ENCODE measurements around the gene HSPA2. TPM values are rescaled to one million over a fixed set of nuclear protein-coding genes. Genes with fewer than 3 reads are reported as not detected.

The HSPA2 gene
- total RNA-seq, 1 experiment from 2014 or later: 0.15 TPM

DNA sequence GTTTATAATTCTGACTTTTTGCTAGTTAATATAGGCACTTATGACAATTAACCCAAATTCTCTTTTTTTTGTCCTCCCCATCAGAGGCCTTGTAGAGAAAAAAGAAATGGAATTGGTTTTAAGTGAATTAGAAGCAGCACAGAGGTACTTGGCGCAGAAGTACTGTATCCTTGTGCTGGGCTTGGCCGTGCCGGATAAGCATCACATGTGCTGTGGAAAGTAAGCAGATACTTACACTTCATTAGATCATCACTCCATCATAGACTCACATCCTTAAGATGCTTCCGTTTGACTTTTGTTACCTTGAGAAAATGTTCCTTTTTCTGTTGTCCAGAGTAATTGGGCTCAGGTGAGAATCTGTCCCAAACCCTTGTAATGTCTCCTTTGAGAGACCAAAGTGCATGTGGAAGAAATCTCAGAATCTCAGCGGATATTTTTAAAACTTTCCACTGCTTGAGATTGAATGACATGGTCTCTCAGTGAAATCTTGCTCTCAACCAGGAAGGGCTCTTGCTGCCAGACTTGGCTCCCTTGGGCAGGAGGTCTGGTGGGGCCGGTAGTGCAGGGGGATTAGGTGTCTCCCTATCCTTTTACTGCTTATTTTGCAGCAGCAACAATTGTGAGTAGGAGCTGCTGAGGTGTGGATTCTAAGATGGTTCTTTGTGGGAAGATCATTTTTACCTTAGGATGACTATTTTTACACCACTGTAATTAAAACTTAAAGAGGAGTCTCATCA is 34.0 kb downstream of the HSPA2 start:
- H3K27ac ChIP-seq (ENCODE audit: low read length): no peak overlapping the region
- no peaks in the 10 kb centered on the region for H3K4me1 ChIP-seq (ENCODE audit: low read length)
- no peaks in the 10 kb centered on the region for H3K36me3 ChIP-seq (ENCODE audit: insufficient read depth, low read length)
- DNase-seq: no peak
- H3K9ac ChIP-seq (ENCODE audit: low read length): no peak overlapping the region
- no peaks in the 10 kb centered on the region for H3K9me2 ChIP-seq (replicated peaks; ENCODE audit: insufficient read depth, low read length)
- no peaks in the 10 kb centered on the region for H3K79me2 ChIP-seq (ENCODE audit: low read length)
- H3K27me3 ChIP-seq (ENCODE audit: low read length): no peaks in the 10 kb centered on the region
- H4K20me1 ChIP-seq (ENCODE audit: insufficient read depth, low read depth, low read length): no peaks in the 10 kb centered on the region
- no peak overlapping the region for H3K4me2 ChIP-seq (ENCODE audit: low read depth, low read length, poor library complexity, severe bottlenecking)
- H2AFZ ChIP-seq (ENCODE audit: low read length): no peak overlapping the region
- H3K4me3 ChIP-seq (ENCODE audit: low read length): no peak overlapping the region
- no peaks in the 10 kb centered on the region for H3K9me3 ChIP-seq (ENCODE audit: low read length)

DNA sequence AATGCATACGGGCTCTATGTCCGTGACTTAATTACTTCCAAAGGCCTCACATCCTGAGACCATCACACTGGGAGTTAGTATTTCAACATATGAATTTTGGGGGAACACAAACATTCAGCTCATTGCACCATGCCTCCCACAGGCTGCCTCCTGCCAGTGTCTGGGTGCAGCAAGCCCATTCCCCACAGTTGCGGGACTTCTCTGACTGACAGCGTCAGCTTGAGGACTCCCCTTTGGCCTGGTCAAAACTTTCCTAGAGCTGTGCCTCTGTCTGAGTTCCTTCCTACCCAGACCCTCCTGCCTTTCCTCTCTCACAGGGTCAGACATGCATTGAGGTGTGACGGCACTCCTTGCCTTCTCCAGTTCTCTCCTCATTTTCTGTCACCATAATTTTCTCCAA is 36.7 kb downstream of the HSPA2 start:
- no peak overlapping the region for H3K27ac ChIP-seq (ENCODE audit: low read length)
- no peak overlapping the region for H2AFZ ChIP-seq (ENCODE audit: low read length)
- H3K36me3 ChIP-seq (ENCODE audit: insufficient read depth, low read length): no peaks in the 10 kb centered on the region
- H3K27me3 ChIP-seq (ENCODE audit: low read length): no peaks in the 10 kb centered on the region
- H3K4me2 ChIP-seq (ENCODE audit: low read depth, low read length, poor library complexity, severe bottlenecking): no peak overlapping the region
- no peak for DNase-seq
- no peaks in the 10 kb centered on the region for H3K9me3 ChIP-seq (ENCODE audit: low read length)
- H3K4me1 ChIP-seq (ENCODE audit: low read length): no peaks in the 10 kb centered on the region
- no peak overlapping the region for H3K9ac ChIP-seq (ENCODE audit: low read length)
- H3K9me2 ChIP-seq (replicated peaks; ENCODE audit: insufficient read depth, low read length): no peaks in the 10 kb centered on the region
- H3K79me2 ChIP-seq (ENCODE audit: low read length): no peaks in the 10 kb centered on the region
- no peaks in the 10 kb centered on the region for H4K20me1 ChIP-seq (ENCODE audit: insufficient read depth, low read depth, low read length)
- no peak overlapping the region for H3K4me3 ChIP-seq (ENCODE audit: low read length)

DNA sequence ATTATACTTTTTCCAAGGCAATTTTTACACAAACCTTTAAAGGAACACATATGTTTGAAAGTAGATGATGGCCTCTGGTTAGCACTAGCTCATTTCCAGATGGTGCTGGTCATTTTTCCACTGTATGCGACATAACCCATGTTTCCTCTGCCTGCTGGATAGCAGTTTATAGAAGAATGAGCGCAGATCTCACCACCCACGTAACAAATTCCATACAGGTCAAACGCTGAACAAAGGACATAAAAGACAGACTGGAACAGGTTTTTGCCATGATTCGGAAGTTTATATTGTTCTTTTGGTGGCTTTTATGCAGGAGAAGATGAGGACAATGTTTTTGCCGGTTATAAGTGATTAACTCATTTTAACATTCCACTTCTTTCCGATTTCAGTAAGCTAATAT is 39.9 kb downstream of the HSPA2 start:
- no peak overlapping the region for H3K4me2 ChIP-seq (ENCODE audit: low read depth, low read length, poor library complexity, severe bottlenecking)
- no peak for DNase-seq

DNA sequence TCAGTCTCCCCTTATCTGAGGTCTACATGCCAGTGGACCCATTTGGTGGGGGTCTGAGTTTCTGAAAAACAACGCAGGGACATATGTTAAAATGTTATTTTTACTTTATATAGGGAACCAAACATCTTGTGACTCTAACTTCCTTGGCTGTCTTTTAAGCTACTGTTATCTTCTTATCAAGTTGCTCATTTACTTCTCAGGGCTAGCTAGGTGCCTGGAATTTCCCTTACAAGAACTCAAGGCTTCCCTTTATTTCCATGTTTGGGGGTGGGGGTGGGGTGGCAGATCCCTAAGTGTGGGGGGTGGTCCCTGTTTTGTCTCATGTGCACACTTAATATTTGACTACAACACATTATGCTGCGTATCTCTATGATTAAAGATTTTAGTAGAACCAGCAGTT is 40.8 kb downstream of the HSPA2 start:
- no peak overlapping the region for H3K27ac ChIP-seq (ENCODE audit: low read length)
- H3K4me1 ChIP-seq (ENCODE audit: low read length): no peaks in the 10 kb centered on the region
- no peak overlapping the region for H3K4me2 ChIP-seq (ENCODE audit: low read depth, low read length, poor library complexity, severe bottlenecking)
- no peak overlapping the region for H3K9ac ChIP-seq (ENCODE audit: low read length)
- no peaks in the 10 kb centered on the region for H3K27me3 ChIP-seq (ENCODE audit: low read length)
- no peaks in the 10 kb centered on the region for H3K79me2 ChIP-seq (ENCODE audit: low read length)
- H3K4me3 ChIP-seq (ENCODE audit: low read length): no peak overlapping the region
- H3K36me3 ChIP-seq (ENCODE audit: insufficient read depth, low read length): no peaks in the 10 kb centered on the region
- H3K9me2 ChIP-seq (replicated peaks; ENCODE audit: insufficient read depth, low read length): no peaks in the 10 kb centered on the region
- no peak overlapping the region for H2AFZ ChIP-seq (ENCODE audit: low read length)
- no peak for DNase-seq
- H3K9me3 ChIP-seq (ENCODE audit: low read length): no peaks in the 10 kb centered on the region
- no peaks in the 10 kb centered on the region for H4K20me1 ChIP-seq (ENCODE audit: insufficient read depth, low read depth, low read length)

More for the DNA sequence above, 39.9 kb downstream of the HSPA2 start:
- Histone ChIP-seq H4K20me1 (ENCODE audit: insufficient read depth, low read depth, low read length) (no peaks in the 10 kb centered on the region), H3K9me3 (ENCODE audit: low read length) (no peaks in the 10 kb centered on the region), H3K4me1 (ENCODE audit: low read length) (no peaks in the 10 kb centered on the region), H3K36me3 (ENCODE audit: insufficient read depth, low read length) (no peaks in the 10 kb centered on the region), H3K27me3 (ENCODE audit: low read length) (no peaks in the 10 kb centered on the region), H3K9me2 (replicated peaks; ENCODE audit: insufficient read depth, low read length) (no peaks in the 10 kb centered on the region), H3K27ac (ENCODE audit: low read length) (no peak overlapping the region), H3K9ac (ENCODE audit: low read length) (no peak overlapping the region), H2AFZ (ENCODE audit: low read length) (no peak overlapping the region), H3K79me2 (ENCODE audit: low read length) (no peaks in the 10 kb centered on the region), H3K4me3 (ENCODE audit: low read length) (no peak overlapping the region)

DNA sequence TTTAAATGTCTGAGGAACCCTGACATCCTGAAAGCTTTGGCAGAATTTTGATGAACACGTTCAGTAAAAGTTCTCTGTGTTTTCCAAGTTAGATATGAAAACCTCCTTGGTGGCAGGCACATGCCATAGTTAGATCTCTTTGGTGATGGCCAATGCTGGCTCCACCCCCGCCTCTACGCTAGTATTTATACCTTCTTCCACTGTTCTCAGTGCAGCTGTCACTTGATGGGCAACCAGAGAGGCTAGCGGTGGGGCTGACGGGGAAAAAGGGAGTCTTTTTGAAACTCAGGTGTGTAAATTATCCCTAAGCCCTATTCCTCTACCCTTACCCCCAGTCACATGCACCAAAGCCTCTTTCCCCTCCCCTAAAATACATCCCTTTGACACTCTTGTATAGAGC is 41.3 kb downstream of the HSPA2 start:
- Histone ChIP-seq H3K27ac (ENCODE audit: low read length) (no peak overlapping the region), H3K27me3 (ENCODE audit: low read length) (no peaks in the 10 kb centered on the region), H3K79me2 (ENCODE audit: low read length) (no peaks in the 10 kb centered on the region), H3K9me3 (ENCODE audit: low read length) (no peaks in the 10 kb centered on the region), H3K4me1 (ENCODE audit: low read length) (no peaks in the 10 kb centered on the region), H3K9me2 (replicated peaks; ENCODE audit: insufficient read depth, low read length) (no peaks in the 10 kb centered on the region), H3K36me3 (ENCODE audit: insufficient read depth, low read length) (no peaks in the 10 kb centered on the region), H2AFZ (ENCODE audit: low read length) (no peak overlapping the region), H3K4me2 (ENCODE audit: low read depth, low read length, poor library complexity, severe bottlenecking) (no peak overlapping the region), H3K4me3 (ENCODE audit: low read length) (no peak overlapping the region), H4K20me1 (ENCODE audit: insufficient read depth, low read depth, low read length) (no peaks in the 10 kb centered on the region), H3K9ac (ENCODE audit: low read length) (no peak overlapping the region)
- DNase-seq: no peak

DNA sequence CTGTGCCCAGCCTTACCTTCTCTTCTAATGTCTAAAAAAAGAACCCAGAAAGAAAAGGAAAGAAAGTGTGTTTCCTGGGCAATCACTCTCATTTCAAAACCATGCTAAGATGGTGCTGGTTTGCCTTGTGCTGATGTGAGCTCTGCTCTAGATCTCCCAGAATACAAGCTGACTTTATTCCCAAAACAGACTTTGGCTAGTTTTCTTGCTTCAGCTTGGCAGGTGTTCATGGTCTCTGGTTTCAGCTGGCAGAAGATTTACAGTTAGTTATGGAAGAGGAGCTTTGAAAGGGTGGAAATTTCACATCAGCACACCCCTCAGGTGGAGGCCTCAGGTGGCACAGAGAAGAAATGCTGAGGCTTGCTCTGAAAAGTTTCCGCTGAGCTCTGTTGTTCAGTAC is 43.6 kb downstream of the HSPA2 start:
- no peak for DNase-seq
- H3K4me1 ChIP-seq (ENCODE audit: low read length): no peaks in the 10 kb centered on the region
- H4K20me1 ChIP-seq (ENCODE audit: insufficient read depth, low read depth, low read length): no peaks in the 10 kb centered on the region
- no peak overlapping the region for H3K4me2 ChIP-seq (ENCODE audit: low read depth, low read length, poor library complexity, severe bottlenecking)
- H3K27ac ChIP-seq (ENCODE audit: low read length): no peak overlapping the region
- no peaks in the 10 kb centered on the region for H3K9me3 ChIP-seq (ENCODE audit: low read length)
- no peaks in the 10 kb centered on the region for H3K9me2 ChIP-seq (replicated peaks; ENCODE audit: insufficient read depth, low read length)
- no peaks in the 10 kb centered on the region for H3K36me3 ChIP-seq (ENCODE audit: insufficient read depth, low read length)
- H3K27me3 ChIP-seq (ENCODE audit: low read length): no peaks in the 10 kb centered on the region
- H3K79me2 ChIP-seq (ENCODE audit: low read length): no peaks in the 10 kb centered on the region
- H2AFZ ChIP-seq (ENCODE audit: low read length): no peak overlapping the region
- H3K9ac ChIP-seq (ENCODE audit: low read length): no peak overlapping the region
- no peak overlapping the region for H3K4me3 ChIP-seq (ENCODE audit: low read length)

DNA sequence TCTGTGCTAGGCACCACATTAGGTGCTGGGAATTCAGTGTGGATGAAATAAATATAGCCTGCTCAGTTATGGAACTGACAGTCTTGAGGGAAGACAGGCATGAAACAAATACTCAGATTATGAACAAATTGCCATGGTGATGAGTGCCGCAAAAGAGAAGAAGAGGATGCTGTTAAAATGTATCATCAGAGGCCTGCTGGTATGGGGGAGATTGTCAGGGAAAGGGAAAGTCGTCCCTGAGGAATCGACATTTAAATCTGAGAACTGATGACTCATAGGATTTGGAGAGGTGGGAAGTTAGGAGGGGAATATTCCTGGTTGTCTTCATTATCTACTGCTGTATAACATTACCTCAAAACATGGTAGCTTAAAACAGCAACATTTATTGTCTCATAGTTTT is 51.3 kb downstream of the HSPA2 start:
- Histone ChIP-seq H3K4me3 (ENCODE audit: low read length) (no peak overlapping the region), H3K9me3 (ENCODE audit: low read length) (no peaks in the 10 kb centered on the region), H2AFZ (ENCODE audit: low read length) (no peak overlapping the region), H3K9me2 (replicated peaks; ENCODE audit: insufficient read depth, low read length) (no peaks in the 10 kb centered on the region), H3K27ac (ENCODE audit: low read length) (no peak overlapping the region), H3K4me1 (ENCODE audit: low read length) (no peaks in the 10 kb centered on the region), H3K9ac (ENCODE audit: low read length) (no peak overlapping the region), H3K79me2 (ENCODE audit: low read length) (no peaks in the 10 kb centered on the region), H3K36me3 (ENCODE audit: insufficient read depth, low read length) (no peaks in the 10 kb centered on the region), H4K20me1 (ENCODE audit: insufficient read depth, low read depth, low read length) (no peaks in the 10 kb centered on the region), H3K4me2 (ENCODE audit: low read depth, low read length, poor library complexity, severe bottlenecking) (no peak overlapping the region), H3K27me3 (ENCODE audit: low read length) (no peaks in the 10 kb centered on the region)
- DNase-seq: no peak
